Mesenchymal stem cell (in vitro differentiated cells and primary cell): ENCODE measurements around the gene CCDC9.
"Not testable (repeated sequence)": the region's sequence is repeated elsewhere in the genome, so short reads cannot be mapped to it uniquely, and the experiment has no call there.

Experiments used
- DNase-seq: peaks from one replicate; pipeline ENCODE4 v3.0.0-alpha.2; 2013
- H2AFZ ChIP-seq: one replicate; pipeline ENCODE4 v1.6.1; 2013; ENCODE audit warnings: low read depth, mild to moderate bottlenecking, control low read depth, inconsistent platforms, low read length, moderate library complexity
- H2AK5ac ChIP-seq: 2 replicates; pipeline ENCODE4 v1.6.1; 2013; ENCODE audit warnings: low read length, moderate library complexity, mild to moderate bottlenecking, inconsistent platforms; ENCODE audit not compliant: severe bottlenecking
- H2BK120ac ChIP-seq: one replicate; pipeline ENCODE4 v1.6.1; 2013; ENCODE audit warnings: low read depth, mild to moderate bottlenecking, inconsistent platforms, low read length, moderate library complexity
- H2BK12ac ChIP-seq, 2 experiments: one replicate each; pipeline ENCODE4 v1.6.1; 2013; ENCODE audit warnings: inconsistent platforms in 2 of 2, low read length in 2 of 2, mild to moderate bottlenecking in 2 of 2, moderate library complexity in 2 of 2, control low read depth in 1 of 2
- H2BK15ac ChIP-seq: one replicate; pipeline ENCODE4 v1.6.1; 2013; ENCODE audit warnings: mild to moderate bottlenecking, low read depth, inconsistent platforms; ENCODE audit not compliant: poor library complexity, severe bottlenecking
- H2BK5ac ChIP-seq: 2 replicates; pipeline ENCODE4 v1.6.1; 2013; ENCODE audit warnings: low read depth, mild to moderate bottlenecking, low read length, control low read depth, inconsistent platforms; ENCODE audit not compliant: poor library complexity, severe bottlenecking
- H3K14ac ChIP-seq, 2 experiments: one replicate each; pipeline ENCODE4 v1.6.1; 2013; ENCODE audit warnings: inconsistent platforms in 2 of 2, low read length in 2 of 2, control low read depth in 1 of 2, mild to moderate bottlenecking in 1 of 2, moderate library complexity in 1 of 2
- H3K18ac ChIP-seq, 2 experiments: one replicate each; pipeline ENCODE4 v1.6.1; 2013; ENCODE audit warnings: inconsistent platforms in 2 of 2, low read length in 2 of 2, control low read depth in 1 of 2, low read depth in 1 of 2, mild to moderate bottlenecking in 1 of 2
- H3K23ac ChIP-seq, 2 experiments: one replicate each; pipeline ENCODE4 v1.6.1; 2013; ENCODE audit warnings: inconsistent platforms in 2 of 2, low read length in 2 of 2, mild to moderate bottlenecking in 2 of 2, moderate library complexity in 2 of 2, control low read depth in 1 of 2
- H3K27ac ChIP-seq: 2 replicates; pipeline ENCODE4 v1.5.1; 2013; ENCODE audit warnings: mild to moderate bottlenecking, moderate library complexity, low read length, control low read depth, inconsistent platforms; ENCODE audit not compliant: poor library complexity, severe bottlenecking
- H3K27me3 ChIP-seq, 2 experiments: 2 replicates each; pipeline versions ENCODE4 v1.6.1 to v1.7.0; 2013; ENCODE audit warnings: low read length in 2 of 2, mild to moderate bottlenecking in 2 of 2, moderate library complexity in 2 of 2, control low read depth in 1 of 2, inconsistent platforms in 1 of 2; ENCODE audit not compliant: control insufficient read depth in 1 of 2, insufficient read depth in 1 of 2
- H3K36me3 ChIP-seq, 2 experiments: 2 replicates each; pipeline versions ENCODE4 v1.6.1 to v1.7.0; 2013; ENCODE audit warnings: low read length in 2 of 2, control low read depth in 1 of 2, inconsistent platforms in 1 of 2, low read depth in 1 of 2, mild to moderate bottlenecking in 1 of 2; ENCODE audit not compliant: insufficient read depth in 2 of 2, control insufficient read depth in 1 of 2
- H3K4ac ChIP-seq, 2 experiments: one replicate each; pipeline ENCODE4 v1.6.1; 2013; ENCODE audit warnings: inconsistent platforms in 2 of 2, low read length in 2 of 2, mild to moderate bottlenecking in 2 of 2, moderate library complexity in 2 of 2, control low read depth in 1 of 2, low read depth in 1 of 2
- H3K4me1 ChIP-seq: 2 replicates; pipeline ENCODE4 v1.6.1; 2013; ENCODE audit warnings: low read depth, low read length, control low read depth; ENCODE audit not compliant: control insufficient read depth, insufficient read depth
- H3K4me2 ChIP-seq: 2 replicates; pipeline ENCODE4 v1.6.1; 2013; ENCODE audit warnings: low read length, mild to moderate bottlenecking, inconsistent platforms; ENCODE audit not compliant: poor library complexity, severe bottlenecking
- H3K4me3 ChIP-seq, 2 experiments: 2 replicates each; pipeline versions ENCODE4 v1.5.1 to v1.7.0; 2013; ENCODE audit warnings: low read length in 2 of 2, mild to moderate bottlenecking in 2 of 2, control low read depth in 1 of 2, low read depth in 1 of 2; ENCODE audit not compliant: insufficient read depth in 1 of 2
- H3K79me1 ChIP-seq: replicated peaks from 2 replicates; pipeline ENCODE4 v1.6.1; 2013; ENCODE audit warnings: mild to moderate bottlenecking, control low read depth, low read length, inconsistent platforms; ENCODE audit not compliant: poor library complexity, severe bottlenecking
- H3K9ac ChIP-seq: 2 replicates; pipeline ENCODE4 v1.7.0; 2013; ENCODE audit warnings: mild to moderate bottlenecking, low read length, moderate library complexity
- H3K9me3 ChIP-seq: 2 replicates; pipeline ENCODE4 v1.7.0; 2013; ENCODE audit warnings: mild to moderate bottlenecking, low read length; ENCODE audit not compliant: control insufficient read depth
- H4K8ac ChIP-seq: one replicate; pipeline ENCODE4 v1.6.1; 2013; ENCODE audit warnings: inconsistent platforms, mild to moderate bottlenecking, low read length, moderate library complexity
- H4K91ac ChIP-seq: one replicate; pipeline ENCODE4 v1.6.1; 2013; ENCODE audit warnings: mild to moderate bottlenecking, low read length, inconsistent platforms
- WGBS: methylation state at CpG from one replicate; pipeline ENCODE4 v1.1.7; 2013; ENCODE audit warnings: mixed read lengths; 5-methylcytosine and 5-hydroxymethylcytosine counted together

Gene CCDC9

GRCh38 chr19:47296036-47296435 lies 39.7 kb downstream of the CCDC9 start:
- Histone ChIP-seq H3K36me3 (peaks cover 0 to 3% of the 10 kb centered on the region in 2 experiments), H4K8ac (no peak overlapping the region), H3K14ac (no peak overlapping the region), H3K79me1 (no peaks in the 10 kb centered on the region), H2AFZ (no peak overlapping the region), H2BK5ac (no peak overlapping the region), H4K91ac (no peak overlapping the region), H3K9me3 (no peaks in the 10 kb centered on the region), H3K4me3 (no peak overlapping the region), H2BK15ac (no peak overlapping the region), H2BK120ac (peak overlapping the region; percentile 19), H2AK5ac (no peak overlapping the region), H3K9ac (no peak overlapping the region), H3K27me3 (no peaks in the 10 kb centered on the region), H3K27ac (no peak overlapping the region), H3K4me1 (peaks cover 10% of the 10 kb centered on the region), H3K4me2 (no peak overlapping the region), H3K23ac (no peak overlapping the region), H3K18ac (no peak overlapping the region), H2BK12ac (no peak overlapping the region), H3K4ac (no peak overlapping the region)
- WGBS: 5% methylated on average over 10 of the region's 12 CpGs
- DNase-seq: peak; percentile 81

GRCh38 chr19:47300867-47301266 lies 44.5 kb downstream of the CCDC9 start:
- not testable (repeated sequence) for H3K4me3 ChIP-seq, H2BK5ac ChIP-seq, H3K14ac ChIP-seq, H3K4me2 ChIP-seq, H3K18ac ChIP-seq, H4K91ac ChIP-seq, H3K79me1 ChIP-seq, DNase-seq, H2BK15ac ChIP-seq, H2AK5ac ChIP-seq, H2BK12ac ChIP-seq, H3K9me3 ChIP-seq, H4K8ac ChIP-seq, H2BK120ac ChIP-seq, H3K36me3 ChIP-seq, H3K27ac ChIP-seq, H3K27me3 ChIP-seq, H2AFZ ChIP-seq, H3K4ac ChIP-seq, H3K23ac ChIP-seq, H3K4me1 ChIP-seq, H3K9ac ChIP-seq
- WGBS: 84% methylated on average over 8 of the region's 14 CpGs

- Histone ChIP-seq H2AFZ (no peak overlapping the region), H3K23ac (no peak overlapping the region), H2BK15ac (no peak overlapping the region), H3K4ac (no peak overlapping the region), H3K4me2 (no peak overlapping the region), H2BK5ac (no peak overlapping the region), H3K27me3 (no peaks in the 10 kb centered on the region), H2AK5ac (no peak overlapping the region), H3K14ac (no peak overlapping the region), H2BK12ac (no peak overlapping the region), H3K4me1 (peaks cover 8% of the 10 kb centered on the region), H3K79me1 (no peaks in the 10 kb centered on the region), H3K18ac (no peak overlapping the region), H4K91ac (no peak overlapping the region), H2BK120ac (no peak overlapping the region), H3K9ac (no peak overlapping the region), H3K27ac (no peak overlapping the region), H3K4me3 (no peak overlapping the region), H3K36me3 (peaks cover 0 to 3% of the 10 kb centered on the region in 2 experiments), H4K8ac (no peak overlapping the region), H3K9me3 (no peaks in the 10 kb centered on the region)
- no peak for DNase-seq
- WGBS: 95% methylated on average over 9 of the region's 10 CpGs
Observed at GRCh38 chr19:47302249-47302648, 45.9 kb downstream of the CCDC9 start.

- DNase-seq: no peak
Observed at GRCh38 chr19:47303966-47304365, 47.6 kb downstream of the CCDC9 start.

More at GRCh38 chr19:47303966-47304365, 47.6 kb downstream of the CCDC9 start:
- H3K14ac ChIP-seq: no peak overlapping the region
- no peak overlapping the region for H2BK5ac ChIP-seq
- no peak overlapping the region for H3K23ac ChIP-seq
- peaks cover 0 to 3% of the 10 kb centered on the region in 2 experiments for H3K36me3 ChIP-seq
- H3K27ac ChIP-seq: no peak overlapping the region
- no peak overlapping the region for H2AK5ac ChIP-seq
- no peaks in the 10 kb centered on the region for H3K9me3 ChIP-seq
- H4K8ac ChIP-seq: no peak overlapping the region
- no peak overlapping the region for H4K91ac ChIP-seq
- H2BK15ac ChIP-seq: no peak overlapping the region
- H2BK12ac ChIP-seq: no peak overlapping the region
- no peaks in the 10 kb centered on the region for H3K27me3 ChIP-seq
- H2BK120ac ChIP-seq: no peak overlapping the region
- peaks cover 8% of the 10 kb centered on the region for H3K4me1 ChIP-seq
- H3K18ac ChIP-seq: no peak overlapping the region
- H2AFZ ChIP-seq: no peak overlapping the region
- 97% methylated on average over 4 of the region's 6 CpGs for WGBS
- no peak overlapping the region for H3K4me2 ChIP-seq
- no peak overlapping the region for H3K4me3 ChIP-seq
- no peak overlapping the region for H3K9ac ChIP-seq
- H3K79me1 ChIP-seq: no peaks in the 10 kb centered on the region
- H3K4ac ChIP-seq: no peak overlapping the region
